ENCODE results near the gene NAXD.
"Not testable (repeated sequence)": the region's sequence is repeated elsewhere in the genome, so short reads cannot be mapped to it uniquely, and the experiment has no call there.

The NAXD gene

GRCh38 chr13:110593430-110594130 lies 21.8 kb upstream of the NAXD start:
- DNase-seq (ENCODE audit: low read depth), result no peak

GRCh38 chr13:110597041-110597689 lies 18.2 kb upstream of the NAXD start:
- no peak for DNase-seq (ENCODE audit: low read depth)

DNA sequence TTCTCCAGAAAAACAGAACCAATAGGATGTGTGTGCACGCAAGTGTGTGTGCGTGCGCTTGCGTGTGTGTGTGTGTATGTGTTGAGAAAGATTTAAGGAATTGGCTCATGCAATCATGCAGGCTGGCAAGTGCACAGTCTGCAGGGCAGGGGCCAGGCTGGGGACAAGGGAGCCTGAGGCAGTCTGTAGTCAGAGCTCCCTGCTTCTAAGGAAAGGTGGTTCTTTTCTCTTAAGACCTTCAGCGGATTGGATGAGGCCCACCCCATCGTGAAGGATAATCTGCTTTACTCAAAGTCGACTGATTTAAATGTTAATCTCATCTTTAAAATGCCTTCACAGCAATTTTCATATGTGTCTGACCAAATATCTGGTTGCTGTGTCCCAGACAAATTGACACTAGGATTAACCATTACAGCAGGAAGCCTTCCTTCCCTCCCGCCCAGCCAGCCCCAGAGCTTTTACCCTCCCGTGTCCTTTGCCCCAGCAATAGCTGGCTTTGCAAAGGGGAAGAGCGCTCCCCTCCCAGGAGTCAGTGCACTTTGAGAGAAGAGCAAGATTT lies 15.0 kb upstream of the NAXD start:
- DNase-seq (ENCODE audit: low read depth), result no peak

DNA sequence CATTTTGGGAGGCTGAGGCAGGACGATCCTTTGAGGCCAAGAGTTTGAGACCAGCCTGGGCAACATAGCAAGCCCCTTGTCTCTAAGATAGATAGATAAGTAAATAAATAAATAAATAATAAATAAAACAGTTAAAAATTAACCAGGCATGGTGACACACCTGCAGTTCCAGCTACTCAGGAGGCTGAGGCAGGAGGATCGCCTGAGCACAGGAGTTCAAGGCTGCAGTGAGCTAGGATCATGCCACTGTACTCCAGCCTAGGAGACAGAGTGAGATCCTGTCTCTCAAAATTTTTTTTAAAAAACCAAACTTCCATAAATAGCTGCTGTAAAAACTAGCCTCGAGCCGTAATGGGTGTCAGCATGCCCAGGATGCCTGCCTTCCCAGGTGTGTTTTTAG lies 14.4 kb upstream of the NAXD start:
- no peak for DNase-seq (ENCODE audit: low read depth)

DNA sequence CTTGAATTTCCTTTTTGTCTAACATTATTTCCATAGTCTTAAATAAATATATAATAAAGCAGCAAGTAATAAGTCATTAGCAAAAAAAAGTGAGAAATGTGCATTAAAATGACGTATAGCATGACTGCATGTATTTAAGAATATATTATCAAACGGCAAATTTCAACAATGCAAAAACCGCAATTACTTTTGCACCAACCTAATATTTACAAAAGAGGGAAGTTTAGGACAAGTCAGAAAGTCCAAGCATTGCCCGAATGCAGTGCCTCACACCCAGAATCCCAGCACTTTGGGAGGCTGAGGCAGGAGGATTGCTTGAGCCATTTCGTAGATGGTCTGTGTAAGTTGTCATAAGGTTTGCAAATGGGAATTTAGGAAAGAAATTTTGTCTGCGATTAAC lies 10.2 kb upstream of the NAXD start:
- DNase-seq (ENCODE audit: low read depth), result no peak

DNA sequence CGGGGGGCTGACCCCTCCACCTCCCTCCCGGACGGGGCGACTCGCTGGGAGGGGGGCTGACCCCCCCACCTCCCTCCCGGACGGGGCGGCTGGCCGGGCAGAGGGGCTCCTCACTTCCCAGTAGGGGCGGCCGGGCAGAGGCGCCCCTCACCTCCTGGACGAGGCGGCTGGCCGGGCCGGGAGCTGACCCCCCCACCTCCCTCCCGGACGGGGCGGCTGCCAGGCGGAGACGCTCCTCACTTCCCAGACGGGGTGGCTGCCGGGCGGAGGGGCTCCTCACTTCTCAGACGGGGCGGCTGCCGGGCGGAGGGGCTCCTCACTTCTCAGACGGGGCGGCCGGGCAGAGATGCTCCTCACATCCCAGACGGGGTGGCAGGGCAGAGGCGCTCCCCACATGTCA lies 9.1 kb upstream of the NAXD start:
- not testable (repeated sequence) for DNase-seq (ENCODE audit: low read depth)

- DNase-seq (ENCODE audit: low read depth), result no peak
Measured at GRCh38 chr13:110607675-110608224, 7.6 kb upstream of the NAXD start.

GRCh38 chr13:110610955-110611595 lies 4.3 kb upstream of the NAXD start:
- DNase-seq (ENCODE audit: low read depth), result no peak

GRCh38 chr13:110615005-110615321 lies 382 bp upstream of the NAXD start:
- no peak for DNase-seq (ENCODE audit: low read depth)

DNA sequence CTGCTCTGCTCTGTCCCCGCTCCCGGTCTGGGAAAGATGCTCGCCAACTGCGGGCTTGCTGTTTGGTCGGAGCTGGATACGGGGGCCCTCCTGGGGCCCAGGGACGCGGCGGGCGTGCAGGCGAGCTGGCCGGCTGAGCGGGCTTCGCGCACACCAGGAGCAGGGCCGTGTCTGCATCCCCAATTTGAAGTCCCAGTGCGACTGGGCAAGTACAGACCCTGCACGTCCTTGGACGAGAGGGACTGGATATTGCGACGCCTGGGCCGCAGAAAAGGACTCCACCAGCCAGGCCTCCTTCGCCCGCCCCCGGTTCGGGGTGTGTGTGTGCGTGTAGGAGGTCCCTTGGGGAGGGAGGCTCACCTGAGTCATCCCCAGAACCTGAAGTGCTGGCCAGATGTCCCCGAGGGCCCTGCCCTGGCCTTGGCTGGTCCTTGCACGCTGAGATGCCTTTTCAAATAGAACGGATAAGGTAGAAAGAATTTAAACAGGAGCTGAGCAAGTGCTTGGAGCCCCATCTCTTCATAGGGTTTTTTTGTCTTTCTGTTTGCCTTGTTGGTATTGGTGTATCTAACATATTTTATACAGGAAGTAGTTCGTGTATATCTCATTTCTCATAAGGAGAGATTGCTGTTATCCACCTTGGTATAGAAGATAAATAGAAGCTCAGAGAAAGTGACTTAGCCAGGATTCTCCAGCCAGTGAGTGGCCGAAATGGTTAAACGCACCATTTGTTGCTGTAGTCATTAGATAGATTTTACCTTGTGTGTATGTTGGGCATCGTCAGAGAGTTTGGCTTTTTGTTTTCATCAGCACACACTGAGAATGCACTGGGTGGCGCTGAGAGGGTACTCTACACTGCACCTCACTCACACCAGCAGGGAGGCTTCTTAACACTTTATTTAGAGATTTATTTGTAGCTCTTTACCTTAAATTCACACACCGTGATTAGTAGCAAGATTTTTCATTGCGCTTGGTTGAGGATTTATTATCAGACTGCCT lies 1.1 kb downstream of the NAXD start:
- no peak for DNase-seq (ENCODE audit: low read depth)

GRCh38 chr13:110617321-110618072 lies 2.2 kb downstream of the NAXD start:
- DNase-seq (ENCODE audit: low read depth), result no peak

GRCh38 chr13:110618167-110618566 lies 2.8 kb downstream of the NAXD start:
- no peak for DNase-seq (ENCODE audit: low read depth)

- DNase-seq (ENCODE audit: low read depth), result no peak
Measured at GRCh38 chr13:110618780-110619179, 3.4 kb downstream of the NAXD start.

DNA sequence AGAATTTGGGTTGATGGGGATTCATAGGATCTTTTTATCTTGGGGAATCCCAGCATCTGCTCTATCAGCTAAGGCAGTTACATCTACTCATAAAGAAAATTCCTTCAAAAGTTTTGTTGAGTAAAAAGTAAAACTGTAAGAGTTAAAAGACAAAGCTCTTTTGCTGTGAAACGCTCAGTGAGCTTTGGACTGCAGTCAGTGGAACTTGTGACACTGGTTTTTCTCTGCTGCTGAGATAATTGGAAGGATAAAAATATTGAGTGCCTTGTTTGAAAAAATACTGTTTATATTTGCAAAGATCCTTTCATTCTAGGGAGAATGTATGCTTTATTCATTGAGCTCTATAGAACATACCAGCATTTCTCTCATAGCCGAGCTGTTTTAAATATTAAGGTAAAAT lies 5.3 kb downstream of the NAXD start:
- no peak for DNase-seq (ENCODE audit: low read depth)

DNA sequence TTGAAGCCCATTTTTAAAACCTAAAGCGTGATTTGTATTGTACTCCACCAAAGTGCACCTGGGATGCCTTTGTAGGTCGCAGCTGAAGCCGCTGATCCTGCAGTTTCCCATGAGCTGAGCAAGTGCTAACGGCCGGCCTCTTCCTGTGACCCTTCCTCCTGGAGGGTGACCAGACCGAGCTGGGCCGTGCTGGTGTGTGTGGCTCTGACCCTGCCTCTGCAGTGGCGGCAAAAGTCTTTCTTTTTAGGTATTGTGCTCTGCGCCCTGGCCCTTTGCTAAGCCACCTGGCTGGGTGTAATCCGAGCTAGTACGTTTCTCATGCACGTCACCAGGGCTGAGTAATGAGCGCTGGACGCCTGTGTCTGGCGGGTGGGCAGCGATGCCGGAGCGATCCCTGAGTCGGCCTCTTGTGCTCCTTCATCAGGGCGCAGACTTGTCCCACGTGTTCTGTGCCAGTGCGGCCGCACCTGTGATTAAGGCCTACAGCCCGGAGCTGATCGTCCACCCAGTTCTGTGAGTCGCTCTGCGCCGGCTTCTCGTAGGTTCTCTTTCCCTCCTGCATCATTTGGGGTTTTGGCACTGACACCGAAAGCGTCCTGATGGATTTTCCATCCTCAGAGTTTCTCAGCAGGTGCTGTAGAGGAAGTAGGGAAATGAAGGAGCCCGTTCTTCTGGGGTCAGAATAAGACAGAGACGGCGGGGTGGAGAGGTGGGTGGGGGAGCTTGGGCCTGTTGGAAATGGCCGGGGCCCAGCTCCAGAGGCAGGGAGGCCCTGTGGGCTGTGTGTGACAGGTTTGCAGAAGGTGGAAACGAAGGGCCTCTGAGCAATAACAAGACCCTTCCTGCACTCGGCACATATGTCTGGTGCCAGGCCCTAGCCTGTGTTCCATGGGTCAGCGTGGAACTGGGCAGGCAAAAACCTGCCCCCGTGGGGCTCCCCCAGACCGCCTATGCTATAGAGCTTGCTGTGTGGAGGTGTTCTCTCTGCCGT lies 9.7 kb downstream of the NAXD start:
- no peak for DNase-seq (ENCODE audit: low read depth)

- DNase-seq (ENCODE audit: low read depth), result no peak
Measured at GRCh38 chr13:110625771-110626321, 10.5 kb downstream of the NAXD start.

GRCh38 chr13:110626521-110626920 lies 11.2 kb downstream of the NAXD start:
- no peak for DNase-seq (ENCODE audit: low read depth)

- DNase-seq (ENCODE audit: low read depth), result no peak
Measured at GRCh38 chr13:110627351-110627750, 12.0 kb downstream of the NAXD start.

- no peak for DNase-seq (ENCODE audit: low read depth)
Measured at GRCh38 chr13:110627761-110628476, 12.6 kb downstream of the NAXD start.
